ENCODE measurements around the gene ANXA4. TPM values are rescaled to one million over a fixed set of nuclear protein-coding genes. Genes with fewer than 3 reads are reported as not detected.

Gene ANXA4
- total RNA-seq, 1 donor from 2014 or later = 15.0 TPM

DNA sequence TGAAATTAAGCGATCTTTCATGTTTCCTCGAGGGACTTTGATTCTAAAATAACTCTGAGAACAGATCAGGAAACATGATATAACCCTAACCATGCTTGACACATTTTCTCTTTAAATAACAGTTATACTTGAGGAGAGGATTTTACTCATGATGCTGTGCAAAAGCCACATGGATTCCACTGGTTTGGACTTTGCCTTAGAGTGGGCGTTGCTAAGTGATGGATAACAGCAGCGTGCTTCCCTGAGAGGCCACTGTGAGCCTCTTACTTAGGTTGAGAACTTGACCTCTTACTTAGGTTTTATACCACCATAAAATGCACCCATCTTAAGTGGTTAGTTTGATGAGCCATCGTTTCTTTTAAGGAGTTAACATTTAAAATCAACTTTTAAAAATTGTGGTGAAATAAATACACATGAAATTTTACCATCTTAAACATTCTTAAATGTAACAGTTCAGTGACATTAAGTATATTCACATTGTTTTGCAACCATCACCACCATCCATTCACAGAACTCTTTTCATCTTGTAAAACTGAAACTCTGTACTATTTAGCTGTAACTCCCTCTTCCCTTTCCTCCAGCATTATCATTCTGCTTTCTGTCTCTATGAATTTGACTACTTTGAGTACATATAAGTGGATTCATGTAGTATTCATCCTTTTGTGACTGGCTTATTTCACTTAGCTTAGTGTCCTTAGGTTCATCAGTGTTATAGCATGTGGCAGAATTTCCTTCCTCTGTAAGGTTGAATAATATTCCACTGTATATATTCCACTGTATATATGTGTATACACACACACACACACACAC lies 22.6 kb downstream of the ANXA4 start:
- Histone ChIP-seq H3K27me3 (ENCODE audit: control insufficient read depth, insufficient read depth, low read length) (no peaks in the 10 kb centered on the region), H3K36me3 (ENCODE audit: control insufficient read depth, insufficient read depth, low read length) (peaks cover 3% of the 10 kb centered on the region), H3K4me3 (ENCODE audit: low read depth, low read length) (no peak overlapping the region)
- DNase-seq (ENCODE audit: low read depth) (no peak), FAIRE-seq (no peak)
- TF ChIP-seq, protein P1, sequence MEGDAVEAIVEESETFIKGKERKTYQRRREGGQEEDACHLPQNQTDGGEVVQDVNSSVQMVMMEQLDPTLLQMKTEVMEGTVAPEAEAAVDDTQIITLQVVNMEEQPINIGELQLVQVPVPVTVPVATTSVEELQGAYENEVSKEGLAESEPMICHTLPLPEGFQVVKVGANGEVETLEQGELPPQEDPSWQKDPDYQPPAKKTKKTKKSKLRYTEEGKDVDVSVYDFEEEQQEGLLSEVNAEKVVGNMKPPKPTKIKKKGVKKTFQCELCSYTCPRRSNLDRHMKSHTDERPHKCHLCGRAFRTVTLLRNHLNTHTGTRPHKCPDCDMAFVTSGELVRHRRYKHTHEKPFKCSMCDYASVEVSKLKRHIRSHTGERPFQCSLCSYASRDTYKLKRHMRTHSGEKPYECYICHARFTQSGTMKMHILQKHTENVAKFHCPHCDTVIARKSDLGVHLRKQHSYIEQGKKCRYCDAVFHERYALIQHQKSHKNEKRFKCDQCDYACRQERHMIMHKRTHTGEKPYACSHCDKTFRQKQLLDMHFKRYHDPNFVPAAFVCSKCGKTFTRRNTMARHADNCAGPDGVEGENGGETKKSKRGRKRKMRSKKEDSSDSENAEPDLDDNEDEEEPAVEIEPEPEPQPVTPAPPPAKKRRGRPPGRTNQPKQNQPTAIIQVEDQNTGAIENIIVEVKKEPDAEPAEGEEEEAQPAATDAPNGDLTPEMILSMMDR (IDR thresholded peaks at IDR 0.05; ENCODE audit: insufficient read depth, low read length, severe bottlenecking) = no peak

DNA sequence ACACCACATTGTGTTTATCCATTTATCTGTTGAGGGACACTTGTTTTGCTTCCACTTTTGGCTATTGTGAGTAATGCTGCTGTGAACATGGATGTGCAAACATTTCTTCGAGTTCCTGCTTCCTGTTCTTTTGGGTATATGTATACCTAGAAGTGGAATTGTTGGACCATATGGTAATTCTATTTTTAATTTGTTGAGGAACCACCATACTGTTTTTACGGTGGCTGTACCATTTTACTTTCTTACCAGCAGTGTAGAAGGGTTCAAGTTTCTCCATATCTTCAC lies 23.1 kb downstream of the ANXA4 start:
- DNase-seq (ENCODE audit: low read depth) (no peak), FAIRE-seq (no peak)
- peaks cover 3% of the 10 kb centered on the region for H3K36me3 ChIP-seq (ENCODE audit: control insufficient read depth, insufficient read depth, low read length)
- TF ChIP-seq, protein P1 (IDR thresholded peaks at IDR 0.05; ENCODE audit: insufficient read depth, low read length, severe bottlenecking) = no peak
- H3K4me3 ChIP-seq (ENCODE audit: low read depth, low read length) = no peak overlapping the region
- H3K27me3 ChIP-seq (ENCODE audit: control insufficient read depth, insufficient read depth, low read length) = no peaks in the 10 kb centered on the region

DNA sequence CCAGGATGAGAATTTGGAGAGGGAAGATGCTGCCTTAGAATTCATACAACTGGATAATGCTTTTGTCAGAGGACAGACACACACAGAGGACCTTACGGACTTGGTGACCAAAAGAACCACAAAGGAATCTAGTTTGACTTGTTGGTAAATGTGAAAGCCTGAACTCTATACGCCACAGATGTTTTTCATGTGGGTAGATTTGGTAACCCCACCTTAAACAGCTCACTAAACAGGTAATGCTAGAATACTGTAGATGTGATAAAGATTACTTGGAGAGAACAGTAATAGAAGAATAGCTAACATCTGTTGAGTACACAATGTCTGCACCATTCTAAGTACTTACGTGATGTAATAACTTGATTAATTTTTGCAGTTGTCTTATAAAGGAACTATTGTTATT lies 24.1 kb downstream of the ANXA4 start:
- no peak overlapping the region for H3K4me3 ChIP-seq (ENCODE audit: low read depth, low read length)
- DNase-seq (ENCODE audit: low read depth) (no peak), FAIRE-seq (no peak)
- H3K27me3 ChIP-seq (ENCODE audit: control insufficient read depth, insufficient read depth, low read length) = no peaks in the 10 kb centered on the region
- TF ChIP-seq, protein P1 (IDR thresholded peaks at IDR 0.05; ENCODE audit: insufficient read depth, low read length, severe bottlenecking) = no peak
- peaks cover 3% of the 10 kb centered on the region for H3K36me3 ChIP-seq (ENCODE audit: control insufficient read depth, insufficient read depth, low read length)

DNA sequence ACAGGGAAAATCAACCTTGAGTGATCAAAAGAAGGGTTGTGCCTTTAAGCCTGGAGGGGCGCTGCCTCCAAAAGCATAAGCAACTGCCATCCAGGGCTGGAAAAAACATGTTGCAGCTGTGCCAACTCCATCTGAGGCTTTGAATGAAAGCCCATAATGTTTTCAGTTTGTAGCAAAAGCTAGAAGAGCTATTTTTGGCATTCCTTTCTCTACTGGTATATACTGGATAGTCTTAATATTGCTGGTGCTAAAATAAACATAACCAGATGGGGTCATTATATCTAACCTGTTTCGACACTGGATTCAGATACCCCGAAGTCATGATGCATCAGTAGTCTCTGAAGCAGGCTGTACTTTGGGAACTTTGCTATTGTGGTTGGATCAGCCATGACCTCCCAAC lies 25.1 kb downstream of the ANXA4 start:
- Histone ChIP-seq H3K4me3 (ENCODE audit: low read depth, low read length) (no peak overlapping the region), H3K27me3 (ENCODE audit: control insufficient read depth, insufficient read depth, low read length) (no peaks in the 10 kb centered on the region), H3K36me3 (ENCODE audit: control insufficient read depth, insufficient read depth, low read length) (peaks cover 3% of the 10 kb centered on the region)
- no peak for FAIRE-seq
- DNase-seq (ENCODE audit: low read depth) = no peak
- TF ChIP-seq, protein P1 (IDR thresholded peaks at IDR 0.05; ENCODE audit: insufficient read depth, low read length, severe bottlenecking) = no peak

DNA sequence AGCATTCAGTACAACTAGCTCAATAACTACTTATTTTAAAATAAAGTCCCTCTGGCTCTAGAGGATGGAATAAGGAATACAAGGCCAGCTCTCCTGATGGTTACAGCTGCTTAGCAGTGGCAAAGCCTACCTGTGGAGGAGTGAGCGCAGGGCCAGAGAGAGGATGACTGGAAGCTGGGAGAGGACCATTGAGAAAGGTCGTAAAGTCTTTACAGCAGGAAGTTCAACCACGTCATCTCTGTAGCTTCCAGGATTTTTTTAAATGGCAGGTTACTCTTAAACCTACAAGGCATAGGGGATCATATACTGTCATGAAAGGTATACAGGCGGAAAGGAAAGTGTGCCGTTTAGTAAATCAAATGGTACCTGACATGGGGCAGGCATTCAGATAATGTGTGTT lies 26.3 kb downstream of the ANXA4 start:
- Histone ChIP-seq H3K4me3 (ENCODE audit: low read depth, low read length) (no peak overlapping the region), H3K36me3 (ENCODE audit: control insufficient read depth, insufficient read depth, low read length) (peaks cover 2% of the 10 kb centered on the region), H3K27me3 (ENCODE audit: control insufficient read depth, insufficient read depth, low read length) (no peaks in the 10 kb centered on the region)
- no peak for DNase-seq (ENCODE audit: low read depth)
- TF ChIP-seq, protein P1 (IDR thresholded peaks at IDR 0.05; ENCODE audit: insufficient read depth, low read length, severe bottlenecking) = no peak
- FAIRE-seq = no peak

DNA sequence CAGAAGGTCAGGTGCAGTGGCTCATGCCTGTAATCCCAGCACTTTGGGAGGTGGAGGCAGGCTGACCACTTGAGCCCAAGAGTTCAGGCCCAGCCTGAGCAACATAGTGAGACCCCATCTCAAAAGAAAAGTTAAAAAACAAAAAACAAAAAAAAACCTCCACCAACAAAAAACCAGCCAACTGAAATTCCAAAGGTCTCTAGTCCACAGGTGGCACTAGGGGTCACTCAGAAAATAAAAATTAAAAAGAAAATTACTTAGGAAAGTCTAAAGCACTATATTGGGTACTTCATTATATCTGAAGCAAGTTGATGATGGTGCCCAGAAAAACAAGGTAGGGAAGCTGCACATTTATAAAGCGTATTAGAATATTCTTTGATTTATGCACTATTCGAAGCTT lies 26.9 kb downstream of the ANXA4 start:
- H3K36me3 ChIP-seq (ENCODE audit: control insufficient read depth, insufficient read depth, low read length) = peaks cover 2% of the 10 kb centered on the region
- TF ChIP-seq, protein P1 (IDR thresholded peaks at IDR 0.05; ENCODE audit: insufficient read depth, low read length, severe bottlenecking) = no peak
- no peaks in the 10 kb centered on the region for H3K27me3 ChIP-seq (ENCODE audit: control insufficient read depth, insufficient read depth, low read length)
- FAIRE-seq = no peak
- H3K4me3 ChIP-seq (ENCODE audit: low read depth, low read length) = no peak overlapping the region
- no peak for DNase-seq (ENCODE audit: low read depth)
